ENCODE data around the gene UBE2I. TPM values are rescaled to one million over a fixed set of nuclear protein-coding genes. Genes with fewer than 3 reads are reported as not detected.

Gene UBE2I
- total RNA-seq, 1 donor from 2014 or later = 143 TPM

DNA sequence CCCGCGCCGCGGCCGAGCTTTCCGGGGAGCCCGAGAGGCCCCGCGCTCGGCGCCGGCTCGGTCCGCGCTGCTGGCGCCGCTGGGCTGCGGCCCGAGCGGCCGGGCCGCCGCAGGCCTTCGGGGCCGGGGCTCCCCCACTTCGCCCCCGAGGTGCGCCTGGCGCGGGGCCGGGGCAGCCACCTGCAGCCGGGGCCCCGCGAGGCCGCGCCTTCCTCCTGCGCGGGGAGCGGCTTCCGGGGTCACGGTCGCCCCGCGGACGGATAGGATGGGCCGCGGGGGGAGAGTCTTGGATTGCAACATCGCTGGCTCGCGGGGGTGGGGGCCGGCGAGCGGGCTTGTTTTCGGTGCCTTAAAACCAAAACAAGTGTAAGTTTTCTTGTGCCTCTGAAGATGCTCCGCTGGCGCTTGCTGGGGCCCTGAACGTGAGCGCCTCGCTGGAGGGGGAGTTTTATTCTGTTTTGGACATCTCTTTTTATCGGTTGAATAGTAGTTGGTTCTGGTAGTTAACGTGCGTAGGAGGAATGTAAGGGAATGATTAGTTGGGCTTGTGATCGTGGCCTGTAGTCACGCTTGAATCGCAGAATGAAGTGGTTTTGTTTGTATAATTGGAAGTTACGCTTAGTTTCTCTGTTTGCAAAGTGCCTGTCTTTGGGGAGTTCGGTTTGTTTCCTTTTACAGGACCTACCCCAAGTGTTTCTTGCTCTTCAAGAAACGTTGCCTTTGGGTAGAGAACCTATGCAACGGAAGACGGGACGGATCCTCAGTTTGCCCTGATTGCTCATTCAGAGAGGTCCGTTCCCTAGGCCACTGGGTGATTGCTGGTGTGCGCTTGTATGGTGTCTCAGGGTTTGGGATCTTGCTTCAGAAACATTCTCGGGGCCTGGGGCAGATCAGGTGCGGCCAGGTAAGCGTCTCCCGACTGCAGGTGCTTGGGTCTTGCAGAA lies 724 bp downstream of the UBE2I start:
- Histone ChIP-seq H3K4me2 (ENCODE audit: low read length) (peak overlapping the region; percentile 100), H3K9ac (ENCODE audit: low read length) (peak overlapping the region; percentile 99), H3K4me3 (ENCODE audit: insufficient read depth, low read depth, low read length) (peak overlapping the region; percentile 86), H4K20me1 (ENCODE audit: insufficient read depth, low read length) (peaks cover 51% of the 10 kb centered on the region), H3K27me3 (ENCODE audit: insufficient read depth, low read length) (no peaks in the 10 kb centered on the region), H3K27ac (ENCODE audit: low read depth, low read length) (peak overlapping the region; percentile 56), H3K9me3 (ENCODE audit: insufficient read depth, low read depth, low read length) (no peaks in the 10 kb centered on the region), H3K36me3 (ENCODE audit: insufficient read depth, low read length) (no peaks in the 10 kb centered on the region), H3K79me2 (ENCODE audit: insufficient read depth, low read length) (peaks cover 54% of the 10 kb centered on the region), H3K4me1 (ENCODE audit: insufficient read depth, low read length) (peaks cover 24% of the 10 kb centered on the region), H2AFZ (ENCODE audit: low read depth, low read length) (no peak overlapping the region)
- Mint-ChIP-seq H3K27ac (ENCODE audit: unreplicated experiment) (peak overlapping the region; percentile 73), H3K27me3 (ENCODE audit: low read depth, unreplicated experiment) (no peaks in the 10 kb centered on the region), H3K4me3 (ENCODE audit: unreplicated experiment) (peak overlapping the region; percentile 92), H3K4me1 (ENCODE audit: low read depth, unreplicated experiment) (peaks cover 6% of the 10 kb centered on the region), H3K36me3 (ENCODE audit: low read depth, unreplicated experiment) (no peaks in the 10 kb centered on the region), H3K9me3 (ENCODE audit: unreplicated experiment) (no peaks in the 10 kb centered on the region)
- FAIRE-seq (peak; percentile 68), DNase-seq (ENCODE audit: low read depth) (peak; percentile 55)
- TF ChIP-seq CTCF (IDR thresholded peaks at IDR 0.05; ENCODE audit: insufficient read depth, low read depth, low read length) (no peak), EZH2 (IDR thresholded peaks at IDR 0.05; ENCODE audit: insufficient read depth, low read length) (no peak)

DNA sequence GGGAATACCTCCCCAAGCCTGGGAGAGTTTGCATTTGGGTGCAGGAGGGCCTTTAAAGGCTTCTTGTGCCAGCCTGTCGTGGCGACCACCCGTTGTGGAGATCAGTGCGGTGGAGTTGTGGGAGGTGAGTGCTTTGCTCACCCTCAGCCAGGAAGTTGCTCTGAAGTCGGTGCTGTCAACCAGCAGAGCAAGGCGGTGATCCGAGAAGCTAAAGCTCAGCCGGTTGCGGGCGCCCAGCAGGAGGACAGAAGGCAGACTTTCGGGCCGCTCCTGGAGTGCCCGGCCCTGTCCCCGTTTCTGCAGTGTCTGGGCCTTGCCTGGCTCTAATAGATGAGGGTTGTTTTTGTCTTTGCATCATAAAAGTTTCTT lies 1.4 kb downstream of the UBE2I start:
- H2AFZ ChIP-seq (ENCODE audit: low read depth, low read length) = no peak overlapping the region
- TF ChIP-seq CTCF (IDR thresholded peaks at IDR 0.05; ENCODE audit: insufficient read depth, low read depth, low read length) = no peak
- TF ChIP-seq EZH2 (IDR thresholded peaks at IDR 0.05; ENCODE audit: insufficient read depth, low read length) = no peak
- peaks cover 60% of the 10 kb centered on the region for H3K79me2 ChIP-seq (ENCODE audit: insufficient read depth, low read length)

More for the DNA sequence above, 1.4 kb downstream of the UBE2I start:
- Histone ChIP-seq H3K9ac (ENCODE audit: low read length) (peak overlapping the region; percentile 99), H3K27me3 (ENCODE audit: insufficient read depth, low read length) (no peaks in the 10 kb centered on the region), H3K4me1 (ENCODE audit: insufficient read depth, low read length) (peaks cover 24% of the 10 kb centered on the region), H3K27ac (ENCODE audit: low read depth, low read length) (peak overlapping the region; percentile 56), H4K20me1 (ENCODE audit: insufficient read depth, low read length) (peaks cover 57% of the 10 kb centered on the region), H3K9me3 (ENCODE audit: insufficient read depth, low read depth, low read length) (no peaks in the 10 kb centered on the region), H3K4me3 (ENCODE audit: insufficient read depth, low read depth, low read length) (peak overlapping the region; percentile 86), H3K36me3 (ENCODE audit: insufficient read depth, low read length) (peaks cover under 1% of the 10 kb centered on the region), H3K4me2 (ENCODE audit: low read length) (peak overlapping the region; percentile 100)
- no peaks in the 10 kb centered on the region for H3K36me3 Mint-ChIP-seq (ENCODE audit: low read depth, unreplicated experiment)
- H3K27me3 Mint-ChIP-seq (ENCODE audit: low read depth, unreplicated experiment) = no peaks in the 10 kb centered on the region
- FAIRE-seq (no peak), DNase-seq (ENCODE audit: low read depth) (no peak)
- no peaks in the 10 kb centered on the region for H3K9me3 Mint-ChIP-seq (ENCODE audit: unreplicated experiment)
- peak overlapping the region; percentile 92 for H3K4me3 Mint-ChIP-seq (ENCODE audit: unreplicated experiment)
- peaks cover 6% of the 10 kb centered on the region for H3K4me1 Mint-ChIP-seq (ENCODE audit: low read depth, unreplicated experiment)
- peak overlapping the region; percentile 73 for H3K27ac Mint-ChIP-seq (ENCODE audit: unreplicated experiment)
